Retina (tissue), 1 donor: ENCODE measurements around the gene VWA7.

Experiments used
- DNase-seq: peaks from one replicate; pipeline ENCODE4 v3.0.0-alpha.2; 2016

The VWA7 gene

GRCh38 chr6:31727717-31728671 is 49.1 kb downstream of the VWA7 start:
- no peak for DNase-seq

GRCh38 chr6:31727034-31727716 is 50.0 kb downstream of the VWA7 start:
- no peak for DNase-seq

- no peak for DNase-seq
Observed at GRCh38 chr6:31725502-31726350, 51.4 kb downstream of the VWA7 start.

GRCh38 chr6:31723980-31724691 is 53.0 kb downstream of the VWA7 start:
- DNase-seq = no peak

- no peak for DNase-seq
Observed at GRCh38 chr6:31723245-31723979, 53.7 kb downstream of the VWA7 start, which contains the start of gene MPIG6B. Gene MPIG6B, plus strand, starts transcription at chr6:31723373. Its CDS starts 11 bp downstream, at chr6:31723384.

GRCh38 chr6:31722173-31722572 is 55.0 kb downstream of the VWA7 start:
- DNase-seq = no peak

GRCh38 chr6:31721351-31722020 is 55.6 kb downstream of the VWA7 start, which contains the start of gene LY6G6C:
Gene LY6G6C, minus strand, starts transcription at chr6:31721746. Its CDS starts 67 bp downstream, at chr6:31721679.
- DNase-seq = no peak

- no peak for DNase-seq
Observed at GRCh38 chr6:31720196-31720770, 56.8 kb downstream of the VWA7 start.

- DNase-seq = no peak
Observed at GRCh38 chr6:31719001-31719400, 58.1 kb downstream of the VWA7 start.

- no peak for DNase-seq
Observed at GRCh38 chr6:31718265-31718664, 58.9 kb downstream of the VWA7 start.

GRCh38 chr6:31717499-31718222 is 59.5 kb downstream of the VWA7 start:
- DNase-seq = no peak
